SK-N-SH (cell line): Measurements from ENCODE around the gene YARS2. TPM values are rescaled to one million over a fixed set of nuclear protein-coding genes. Genes with fewer than 3 reads are reported as not detected.

Experiments
- CTCF ChIA-PET: fragments of 300-600, 350-600 bp; formaldehyde crosslinking; extraction: SDS; loops from one replicate; lab custom pipeline; 2021; lab: Yijun Ruan, JAX
- POLR2A ChIA-PET: fragments of 350-600 bp; sonication (Branson Sonifier 250); formaldehyde crosslinking; extraction: SDS; loops from one replicate; lab custom pipeline; 2020; ENCODE audit warnings: antibody characterized with exemption, inconsistent platforms; lab: Yijun Ruan, JAX
- DNase-seq: peaks from one replicate; pipeline ENCODE4 v3.0.0; 2012
- H2AFZ ChIP-seq: fragments of 200-600 bp; sonication (generic); 2 replicates; pipeline ENCODE4 v1.8.1; 2016; ENCODE audit warnings: antibody characterized with exemption, mild to moderate bottlenecking, low read depth
- H3F3A ChIP-seq: fragments of 200-600 bp; sonication (generic); replicated peaks from 2 replicates; pipeline ENCODE3; 2016; ENCODE audit warnings: antibody characterized with exemption, mild to moderate bottlenecking; ENCODE audit not compliant: insufficient read depth
- H3K27ac ChIP-seq, 2 experiments: fragments of 200-500 bp in 1 of 2; fragments of 200-600 bp in 1 of 2; sonication (Bioruptor generic) in 1 of 2; sonication (generic), shearing (Covaris generic) in 1 of 2; 2 replicates each; pipeline versions ENCODE4 v1.5.1 to v1.6.1; 2014 to 2016; ENCODE audit warnings: low read depth in 2 of 2, inconsistent platforms in 1 of 2, low read length in 1 of 2, mild to moderate bottlenecking in 1 of 2, mixed read lengths in 1 of 2
- H3K27me3 ChIP-seq: fragments of 200-600 bp; sonication (generic), shearing (Covaris generic); 2 replicates; pipeline ENCODE4 v1.6.1; 2016; ENCODE audit warnings: mixed run types; ENCODE audit not compliant: insufficient read depth
- H3K36me3 ChIP-seq, 2 experiments: fragments of 200-500 bp in 1 of 2; fragments of 200-600 bp in 1 of 2; sonication (Bioruptor generic) in 1 of 2; sonication (generic) in 1 of 2; replicated peaks in 1 of 2; 2 replicates each; pipeline versions ENCODE3 to v1.5.1; 2014 to 2016; ENCODE audit warnings: low read length in 1 of 2, mild to moderate bottlenecking in 1 of 2; ENCODE audit not compliant: insufficient read depth in 2 of 2, control insufficient read depth in 1 of 2
- H3K4me1 ChIP-seq, 2 experiments: fragments of 200-500 bp in 1 of 2; fragments of 200-600 bp in 1 of 2; sonication (Bioruptor generic) in 1 of 2; sonication (generic), shearing (Covaris generic) in 1 of 2; 2 replicates each; pipeline versions ENCODE4 v1.5.1 to v1.6.1; 2014 to 2016; ENCODE audit warnings: low read depth in 1 of 2, low read length in 1 of 2, mixed run types in 1 of 2; ENCODE audit not compliant: insufficient read depth in 2 of 2, control insufficient read depth in 1 of 2
- H3K4me2 ChIP-seq: fragments of 200-600 bp; sonication (generic), shearing (Covaris generic); 2 replicates; pipeline ENCODE4 v1.6.1; 2017; ENCODE audit warnings: mixed run types
- H3K4me3 ChIP-seq, 2 experiments: fragments of 200-500 bp in 1 of 2; fragments of 200-600 bp in 1 of 2; sonication (Bioruptor generic) in 1 of 2; sonication (generic), shearing (Covaris generic) in 1 of 2; 2 replicates each; pipeline versions ENCODE4 v1.5.1 to v1.8.1; 2014 to 2016; ENCODE audit warnings: low read depth in 2 of 2, inconsistent platforms in 1 of 2, low read length in 1 of 2, mild to moderate bottlenecking in 1 of 2, mixed read lengths in 1 of 2, moderate library complexity in 1 of 2
- H3K79me2 ChIP-seq: fragments of 200-600 bp; sonication (generic); 2 replicates; pipeline ENCODE4 v1.8.1; 2017; ENCODE audit warnings: mild to moderate bottlenecking; ENCODE audit not compliant: insufficient read depth
- H3K9ac ChIP-seq: fragments of 200-600 bp; sonication (generic); 2 replicates; pipeline ENCODE4 v1.6.1; 2017; ENCODE audit warnings: mixed run types
- H3K9me2 ChIP-seq: fragments of 200-600 bp; sonication (generic); 2 replicates; pipeline ENCODE4 v1.6.1; 2017; ENCODE audit warnings: mixed run types
- H3K9me3 ChIP-seq: fragments of 200-600 bp; sonication (generic); 2 replicates; pipeline ENCODE4 v1.6.1; 2017; ENCODE audit warnings: mixed run types, mild to moderate bottlenecking, moderate library complexity
- H4K20me1 ChIP-seq: fragments of 200-600 bp; sonication (generic); 2 replicates; pipeline ENCODE4 v1.6.1; 2017; ENCODE audit warnings: mild to moderate bottlenecking, mixed run types; ENCODE audit not compliant: insufficient read depth
- CTCF ChIP-seq: fragments of 200-600 bp; sonication (generic); IDR thresholded peaks from 2 replicates; pipeline ENCODE4 v1.6.1; 2017; ENCODE audit warnings: antibody characterized with exemption, mild to moderate bottlenecking, moderate library complexity
- ELF1 ChIP-seq: IDR thresholded peaks from 2 replicates; pipeline ENCODE4 v1.4.0; 2012
- EP300 ChIP-seq, 2 experiments: IDR thresholded peaks; 2 replicates each; pipeline versions ENCODE4 v1.4.0 to v1.6.1; 2012; ENCODE audit warnings: borderline replicate concordance in 1 of 2, low read depth in 1 of 2, low read length in 1 of 2
- MAX ChIP-seq: IDR thresholded peaks from 2 replicates; pipeline ENCODE4 v1.4.0; 2012; ENCODE audit warnings: low read depth
- REST ChIP-seq: IDR thresholded peaks from 2 replicates; pipeline ENCODE4 v1.6.1; 2012; ENCODE audit warnings: mild to moderate bottlenecking, low read depth, low read length, moderate library complexity
- SIN3A ChIP-seq: IDR thresholded peaks from 2 replicates; pipeline ENCODE4 v1.6.1; 2012; ENCODE audit warnings: low read depth, mild to moderate bottlenecking, low read length, moderate library complexity, borderline replicate concordance
- SMC3 ChIP-seq: IDR thresholded peaks from 2 replicates; pipeline ENCODE4 v1.6.1; 2012; ENCODE audit warnings: low read depth, low read length, improper control_type of control experiment
- ZBTB33 ChIP-seq: IDR thresholded peaks from 2 replicates; pipeline ENCODE4 v1.4.0; 2012; ENCODE audit warnings: low read depth, borderline replicate concordance
- WGBS: methylation state at CpG from one replicate; pipeline ENCODE4 v1.1.6; 2017; ENCODE audit warnings: low lambda C conversion rate; 5-methylcytosine and 5-hydroxymethylcytosine counted together
- polyA plus RNA-seq, 3 experiments: library from polyadenylated mRNA; depleted of rRNA; stranded (reverse); fragments of >200 nt; gene quantifications; 2 replicates each; pipeline ENCODE4 v1.2.3, GENCODE V29; 2012

YARS2 gene
- polyA plus RNA-seq, 1 of the 3 experiments (the other 2 are of a cell fraction): 14.3 TPM

GRCh38 chr12:32702946-32703345, 52.8 kb downstream of the YARS2 start:
- H3K9me2 ChIP-seq: no peaks in the 10 kb centered on the region
- peaks cover 3% of the 10 kb centered on the region; the same call in 1 of the 2 replicates for H4K20me1 ChIP-seq
- H2AFZ ChIP-seq: no peak overlapping the region
- peaks cover 20% of the 10 kb centered on the region in 2 experiments for H3K36me3 ChIP-seq
- H3K9me3 ChIP-seq: no peaks in the 10 kb centered on the region
- 100% methylated on average over 1 of the region's 1 CpG for WGBS
- H3K79me2 ChIP-seq: peaks cover 52% of the 10 kb centered on the region
- ChIA-PET CTCF (interaction anchor here (0.6 to 2.2 kb wide), 4 partner anchors 24 to 1298 kb away, joined by 3 to 13 read pairs (median 4); partner anchors contain the start of gene DNM1L), POLR2A (interaction anchor here (1.1 kb wide), 1 partner anchor 24 kb away, joined by 3 read pairs; the partner anchor contains the start of gene DNM1L)
- peaks cover 17% of the 10 kb centered on the region for H3F3A ChIP-seq
- H3K9ac ChIP-seq: no peak overlapping the region
- no peak overlapping the region for H3K4me3 ChIP-seq
- no peak overlapping the region for H3K4me2 ChIP-seq
- H3K27ac ChIP-seq: peak overlapping the region; percentile 7 to 59; a peak in 2 of 4 replicates
- peaks cover 0 to 14% of the 10 kb centered on the region in 2 experiments; a peak in 2 of 4 replicates for H3K4me1 ChIP-seq
- DNase-seq: no peak
- H3K27me3 ChIP-seq: no peaks in the 10 kb centered on the region
- TF ChIP-seq SIN3A: no peak
- TF ChIP-seq EP300 (IDR thresholded peaks at IDR 0.05; ENCODE audit: borderline replicate concordance in 1 of 2, low read depth in 1 of 2, low read length in 1 of 2): no peak
- no peak for TF ChIP-seq MAX
- TF ChIP-seq CTCF: no peak
- TF ChIP-seq ZBTB33: no peak
- TF ChIP-seq REST: no peak
- TF ChIP-seq ELF1: no peak
- TF ChIP-seq SMC3: no peak
